Measurements from ENCODE around the gene SOWAHC.

SOWAHC gene

GRCh38 chr2:109614715-109615636 lies 812 bp downstream of the SOWAHC start:
- DNase-seq: peak; percentile 59
- H3K36me3 Mint-ChIP-seq (ENCODE audit: low read depth): peaks cover under 1% of the 10 kb centered on the region
- peaks cover 20% of the 10 kb centered on the region for H3K27me3 Mint-ChIP-seq (ENCODE audit: low read depth, poor library complexity)
- H3K4me3 Mint-ChIP-seq: peak overlapping the region; percentile 83
- no peaks in the 10 kb centered on the region for H3K9me3 Mint-ChIP-seq
- no peak overlapping the region for H3K27ac Mint-ChIP-seq
- peaks cover 51% of the 10 kb centered on the region for H3K4me1 Mint-ChIP-seq
- no peak for TF ChIP-seq CTCF (IDR thresholded peaks at IDR 0.05)

- Mint-ChIP-seq H3K4me3 (peak overlapping the region; percentile 83), H3K27ac (no peak overlapping the region), H3K27me3 (ENCODE audit: low read depth, poor library complexity) (peaks cover 20% of the 10 kb centered on the region), H3K36me3 (ENCODE audit: low read depth) (no peaks in the 10 kb centered on the region), H3K4me1 (peaks cover 48% of the 10 kb centered on the region), H3K9me3 (no peaks in the 10 kb centered on the region)
- peak; percentile 26 for DNase-seq
- TF ChIP-seq CTCF (IDR thresholded peaks at IDR 0.05): no peak
Measured at GRCh38 chr2:109615637-109616144, 1.5 kb downstream of the SOWAHC start.

- peaks cover 20% of the 10 kb centered on the region for H3K27me3 Mint-ChIP-seq (ENCODE audit: low read depth, poor library complexity)
Measured at GRCh38 chr2:109616184-109616583, 2.0 kb downstream of the SOWAHC start.

GRCh38 chr2:109619032-109619615 lies 5.0 kb downstream of the SOWAHC start:
- no peak overlapping the region for H3K27ac Mint-ChIP-seq
- no peaks in the 10 kb centered on the region for H3K9me3 Mint-ChIP-seq
- H3K4me1 Mint-ChIP-seq: peaks cover 24% of the 10 kb centered on the region
- TF ChIP-seq CTCF (IDR thresholded peaks at IDR 0.05): no peak
- H3K4me3 Mint-ChIP-seq: no peak overlapping the region
- H3K27me3 Mint-ChIP-seq (ENCODE audit: low read depth, poor library complexity): peaks cover 26% of the 10 kb centered on the region
- H3K36me3 Mint-ChIP-seq (ENCODE audit: low read depth): no peaks in the 10 kb centered on the region
- no peak for DNase-seq

More at GRCh38 chr2:109616184-109616583, 2.0 kb downstream of the SOWAHC start:
- H3K4me3 Mint-ChIP-seq: peak overlapping the region; percentile 83
- no peak for TF ChIP-seq CTCF (IDR thresholded peaks at IDR 0.05)
- H3K36me3 Mint-ChIP-seq (ENCODE audit: low read depth): no peaks in the 10 kb centered on the region
- H3K9me3 Mint-ChIP-seq: no peaks in the 10 kb centered on the region
- no peak overlapping the region for H3K27ac Mint-ChIP-seq
- peaks cover 43% of the 10 kb centered on the region for H3K4me1 Mint-ChIP-seq
- no peak for DNase-seq

- Mint-ChIP-seq H3K4me3 (no peak overlapping the region), H3K9me3 (no peaks in the 10 kb centered on the region), H3K27me3 (ENCODE audit: low read depth, poor library complexity) (peaks cover 19% of the 10 kb centered on the region), H3K4me1 (no peaks in the 10 kb centered on the region), H3K27ac (no peak overlapping the region), H3K36me3 (ENCODE audit: low read depth) (no peaks in the 10 kb centered on the region)
- no peak for TF ChIP-seq CTCF (IDR thresholded peaks at IDR 0.05)
- DNase-seq: no peak
Measured at GRCh38 chr2:109623297-109623696, 9.1 kb downstream of the SOWAHC start.

Measured in nephron progenitor cell (in vitro differentiated cells).